H9 (cell line): Measurements from ENCODE around the gene DLG1. TPM values are rescaled to one million over a fixed set of nuclear protein-coding genes. Genes with fewer than 3 reads are reported as not detected.

Experiments used
- DNase-seq: peaks from one replicate; pipeline ENCODE4 v3.0.0-alpha.2; 2017
- H2AFZ ChIP-seq: one replicate; pipeline ENCODE4 v1.6.1; 2013; ENCODE audit warnings: mild to moderate bottlenecking, low read length, control low read depth, moderate library complexity
- H2AK5ac ChIP-seq: 2 replicates; pipeline ENCODE4 v1.6.1; 2013; ENCODE audit warnings: low read length, control low read depth, mixed read lengths; ENCODE audit not compliant: insufficient read length
- H2BK120ac ChIP-seq: one replicate; pipeline ENCODE4 v1.6.1; 2013; ENCODE audit warnings: low read depth, mild to moderate bottlenecking, low read length, control low read depth, inconsistent platforms; ENCODE audit not compliant: poor library complexity, severe bottlenecking
- H2BK12ac ChIP-seq: 2 replicates; pipeline ENCODE4 v1.6.1; 2013; ENCODE audit warnings: low read length, control low read depth, mixed read lengths, low read depth; ENCODE audit not compliant: insufficient read length
- H2BK15ac ChIP-seq: 2 replicates; pipeline ENCODE4 v1.6.1; 2013; ENCODE audit warnings: low read depth, low read length, control low read depth
- H2BK20ac ChIP-seq: one replicate; pipeline ENCODE4 v1.6.1; 2013; ENCODE audit warnings: low read depth, mild to moderate bottlenecking, low read length, control low read depth, inconsistent platforms; ENCODE audit not compliant: poor library complexity, severe bottlenecking
- H2BK5ac ChIP-seq: 2 replicates; pipeline ENCODE4 v1.6.1; 2013; ENCODE audit warnings: low read length, control low read depth, mixed read lengths; ENCODE audit not compliant: insufficient read length
- H3K14ac ChIP-seq: 2 replicates; pipeline ENCODE4 v1.6.1; 2013; ENCODE audit warnings: low read length, control low read depth; ENCODE audit not compliant: insufficient read depth
- H3K18ac ChIP-seq: 2 replicates; pipeline ENCODE4 v1.6.1; 2013; ENCODE audit warnings: low read depth, mild to moderate bottlenecking, mixed read lengths, low read length, control low read depth; ENCODE audit not compliant: insufficient read length
- H3K23ac ChIP-seq: 2 replicates; pipeline ENCODE4 v1.6.1; 2013; ENCODE audit warnings: low read length, control low read depth, mixed read lengths, low read depth; ENCODE audit not compliant: insufficient read length
- H3K23me2 ChIP-seq: 2 replicates; pipeline ENCODE4 v1.6.1; 2013; ENCODE audit warnings: low read depth, mild to moderate bottlenecking, mixed read lengths, low read length, control low read depth; ENCODE audit not compliant: insufficient read length, poor library complexity, severe bottlenecking
- H3K27ac ChIP-seq: 2 replicates; pipeline ENCODE4 v1.5.1; 2013; ENCODE audit warnings: low read length, control low read depth, mixed read lengths, low read depth; ENCODE audit not compliant: insufficient read length
- H3K27me3 ChIP-seq: 2 replicates; pipeline ENCODE4 v1.6.1; 2013; ENCODE audit warnings: low read length, control low read depth, inconsistent platforms; ENCODE audit not compliant: insufficient read depth
- H3K4ac ChIP-seq: 2 replicates; pipeline ENCODE4 v1.6.1; 2013; ENCODE audit warnings: low read depth, mild to moderate bottlenecking, control low read depth, inconsistent platforms, low read length, moderate library complexity
- H3K4me1 ChIP-seq: 2 replicates; pipeline ENCODE4 v1.6.1; 2013; ENCODE audit warnings: low read length, control low read depth, inconsistent platforms; ENCODE audit not compliant: insufficient read depth
- H3K4me2 ChIP-seq: 2 replicates; pipeline ENCODE4 v1.6.1; 2013; ENCODE audit warnings: low read length, control low read depth, mixed read lengths; ENCODE audit not compliant: insufficient read length, insufficient read depth
- H3K56ac ChIP-seq: 2 replicates; pipeline ENCODE4 v1.6.1; 2013; ENCODE audit warnings: low read depth, mild to moderate bottlenecking, mixed read lengths, low read length, control low read depth; ENCODE audit not compliant: insufficient read length
- H3K79me1 ChIP-seq: 2 replicates; pipeline ENCODE4 v1.6.1; 2013; ENCODE audit warnings: low read depth, mild to moderate bottlenecking, moderate library complexity, low read length, control low read depth, inconsistent platforms; ENCODE audit not compliant: insufficient read depth, poor library complexity, severe bottlenecking
- H3K79me2 ChIP-seq: 2 replicates; pipeline ENCODE4 v1.6.1; 2013; ENCODE audit warnings: low read length, control low read depth, inconsistent platforms; ENCODE audit not compliant: insufficient read depth
- H3K9ac ChIP-seq: 2 replicates; pipeline ENCODE4 v1.6.1; 2013; ENCODE audit warnings: low read length, control low read depth, mixed read lengths; ENCODE audit not compliant: insufficient read length; ENCODE audit errors: extremely low read depth
- H3K9me3 ChIP-seq: one replicate; pipeline ENCODE4 v1.6.1; 2013; ENCODE audit warnings: low read depth, low read length, inconsistent platforms; ENCODE audit not compliant: control insufficient read depth
- H3T11ph ChIP-seq: one replicate; pipeline ENCODE4 v1.6.1; 2013; ENCODE audit warnings: mild to moderate bottlenecking, low read length, control low read depth, inconsistent platforms
- H4K20me1 ChIP-seq: one replicate; pipeline ENCODE4 v1.6.1; 2013; ENCODE audit not compliant: control insufficient read depth, insufficient read length, insufficient read depth
- H4K5ac ChIP-seq: 2 replicates; pipeline ENCODE4 v1.6.1; 2013; ENCODE audit warnings: low read depth, mild to moderate bottlenecking, mixed read lengths, low read length, control low read depth; ENCODE audit not compliant: insufficient read length
- H4K8ac ChIP-seq: replicated peaks from 2 replicates; pipeline ENCODE4 v1.6.1; 2013; ENCODE audit warnings: low read length, control low read depth, mixed read lengths, low read depth; ENCODE audit not compliant: insufficient read length
- H4K91ac ChIP-seq: 2 replicates; pipeline ENCODE4 v1.6.1; 2013; ENCODE audit warnings: low read depth, mild to moderate bottlenecking, moderate library complexity, mixed read lengths, low read length, control low read depth; ENCODE audit not compliant: insufficient read length
- H3K27ac Mint-ChIP-seq, 3 experiments: 2 replicates in 2 of 3; 3 replicates in 1 of 3; pipeline ENCODE4 v1.8.0; 2020 to 2021; ENCODE audit warnings: mixed read lengths in 3 of 3, mild to moderate bottlenecking in 1 of 3, moderate library complexity in 1 of 3
- H3K27me3 Mint-ChIP-seq: 2 replicates; pipeline ENCODE4 v1.8.0; 2021; ENCODE audit warnings: low read depth, mild to moderate bottlenecking, moderate library complexity, mixed read lengths
- H3K36me3 Mint-ChIP-seq, 3 experiments: 2 replicates in 2 of 3; 3 replicates in 1 of 3; pipeline ENCODE4 v1.8.0; 2020 to 2021; ENCODE audit warnings: low read depth in 3 of 3, mixed read lengths in 3 of 3; ENCODE audit not compliant: insufficient read depth in 1 of 3
- H3K4me1 Mint-ChIP-seq, 2 experiments: 2 replicates each; pipeline ENCODE4 v1.8.0; 2020; ENCODE audit warnings: mixed read lengths in 2 of 2
- H3K4me3 Mint-ChIP-seq, 2 experiments: 2 replicates in 1 of 2; 3 replicates in 1 of 2; pipeline ENCODE4 v1.8.0; 2020 to 2021; ENCODE audit warnings: mild to moderate bottlenecking in 2 of 2, mixed read lengths in 2 of 2, moderate library complexity in 1 of 2
- H3K9me3 Mint-ChIP-seq, 2 experiments: 2 replicates in 1 of 2; 3 replicates in 1 of 2; pipeline ENCODE4 v1.8.0; 2020; ENCODE audit warnings: mild to moderate bottlenecking in 2 of 2, mixed read lengths in 2 of 2, moderate library complexity in 1 of 2
- CTCF ChIP-seq: fragments of 200-600 bp; sonication (generic); conservative IDR thresholded peaks from 3 replicates; pipeline ENCODE4 v1.8.0; 2021; ENCODE audit warnings: antibody characterized with exemption, mild to moderate bottlenecking
- WGBS: extraction: QIAGEN DNeasy Blood & Tissue Kit; methylation state at CpG from one replicate; pipeline ENCODE4 v1.1.7; 2013; ENCODE audit warnings: missing lambda C conversion rate, low lambda C conversion rate, mixed read lengths; ENCODE audit not compliant: insufficient read length; ENCODE audit errors: extremely low coverage; 5-methylcytosine and 5-hydroxymethylcytosine counted together
- total RNA-seq: library from RNA; stranded (reverse); gene quantifications from 2 replicates; pipeline ENCODE4 v1.2.1, GENCODE V29; 2021

DLG1 gene
- total RNA-seq, 1 experiment from 2014 or later, result 84.1 TPM

- Histone ChIP-seq H3K9ac (no peak overlapping the region), H4K91ac (no peak overlapping the region), H3T11ph (no peak overlapping the region), H3K23ac (no peak overlapping the region), H3K18ac (no peak overlapping the region), H2AK5ac (no peak overlapping the region), H4K5ac (no peak overlapping the region), H3K23me2 (no peaks in the 10 kb centered on the region), H2BK15ac (no peak overlapping the region), H3K4ac (no peak overlapping the region), H3K79me2 (peaks cover 6% of the 10 kb centered on the region; the same call in 1 of the 2 replicates), H2BK5ac (no peak overlapping the region), H2BK12ac (no peak overlapping the region), H3K9me3 (no peaks in the 10 kb centered on the region), H3K4me1 (no peaks in the 10 kb centered on the region; the same call in 1 of the 2 replicates), H2BK20ac (no peak overlapping the region), H2AFZ (no peak overlapping the region), H3K27ac (no peak overlapping the region), H3K4me2 (no peak overlapping the region), H4K8ac (no peak overlapping the region), H3K79me1 (peaks cover 11% of the 10 kb centered on the region), H2BK120ac (no peak overlapping the region), H3K14ac (no peak overlapping the region), H3K27me3 (no peaks in the 10 kb centered on the region), H4K20me1 (no peaks in the 10 kb centered on the region), H3K56ac (no peak overlapping the region)
- H3K4me1 Mint-ChIP-seq, result peaks cover 21 to 24% of the 10 kb centered on the region in 2 experiments
- no peak for DNase-seq
- no peak overlapping the region for H3K4me3 Mint-ChIP-seq
- no CpG with 5 or more reads among the region's 5 CpGs for WGBS
- 0 out of 5 replicates have a peak, but pooled peaks cover 0 to under 1% of the 10 kb centered on the region in 2 experiments for H3K9me3 Mint-ChIP-seq
- H3K27ac Mint-ChIP-seq, result peak overlapping the region in 1 of 3 experiments; percentile 89; a peak in 1 of 7 replicates
- H3K27me3 Mint-ChIP-seq, result no peaks in the 10 kb centered on the region
- no peak for TF ChIP-seq CTCF
- H3K36me3 Mint-ChIP-seq, result peaks cover 3 to 7% (median 5%) of the 10 kb centered on the region in 3 experiments; a peak in 4 of 7 replicates
These were observed 40.7 kb downstream of the DLG1 start for GRCh38 chr3:197257711-197258110.
